IMR-90 (cell line): ENCODE measurements around the gene TAAR8. TPM values are rescaled to one million over a fixed set of nuclear protein-coding genes. Genes with fewer than 3 reads are reported as not detected.

Experiments used
- ATAC-seq: fragments of 200-7000 bp; cut with Tn5 transposase; 2 replicates; pipeline ENCODE4 v1.9.1; 2020; ENCODE audit warnings: low read depth, mild to moderate bottlenecking, moderate library complexity
- BruUV-seq: library from RNA; stranded (reverse); fragments of 400-500 nt; replicated peaks from 2 replicates; lab custom pipeline; 2021; lab: Mats Ljungman, UMichigan
- CTCF ChIA-PET: fragments of 300-600 bp; formaldehyde crosslinking; extraction: SDS; loops from one replicate; lab custom pipeline; 2021; ENCODE audit warnings: antibody characterized with exemption; lab: Yijun Ruan, JAX
- POLR2A ChIA-PET: fragments of 300-600 bp; sonication (Branson Sonifier 250); formaldehyde crosslinking; loops from one replicate; lab custom pipeline; 2022; ENCODE audit warnings: antibody characterized with exemption; ENCODE audit not compliant: unreplicated experiment; lab: Charles Lee
- DNase-seq: peaks from one replicate; pipeline ENCODE4 v3.0.0; 2013
- H2AFZ ChIP-seq: replicated peaks from 2 replicates; pipeline ENCODE3; 2013; ENCODE audit warnings: low read length, mild to moderate bottlenecking; ENCODE audit not compliant: poor library complexity
- H2AK5ac ChIP-seq: 2 replicates; pipeline ENCODE4 v1.6.1; 2013; ENCODE audit warnings: low read depth, low read length, inconsistent platforms
- H2AK9ac ChIP-seq: replicated peaks from 2 replicates; pipeline ENCODE3; 2013; ENCODE audit warnings: mild to moderate bottlenecking, low read depth, low read length, moderate library complexity; ENCODE audit not compliant: poor library complexity
- H2BK120ac ChIP-seq: 2 replicates; pipeline ENCODE4 v1.6.1; 2013; ENCODE audit warnings: low read depth, low read length, inconsistent platforms
- H2BK15ac ChIP-seq: 3 replicates; pipeline ENCODE4 v1.6.1; 2013; ENCODE audit warnings: low read depth, low read length, inconsistent platforms
- H2BK20ac ChIP-seq: 2 replicates; pipeline ENCODE4 v1.6.1; 2013; ENCODE audit warnings: low read depth, mild to moderate bottlenecking, inconsistent platforms, low read length, moderate library complexity
- H2BK5ac ChIP-seq: 2 replicates; pipeline ENCODE4 v1.6.1; 2013; ENCODE audit warnings: mild to moderate bottlenecking, low read depth, low read length, inconsistent platforms; ENCODE audit not compliant: poor library complexity, severe bottlenecking
- H3K14ac ChIP-seq: replicated peaks from 2 replicates; pipeline ENCODE4 v1.6.1; 2013; ENCODE audit warnings: low read depth, low read length, inconsistent platforms
- H3K18ac ChIP-seq: 2 replicates; pipeline ENCODE4 v1.6.1; 2013; ENCODE audit warnings: low read depth, low read length, control low read depth
- H3K23ac ChIP-seq: 2 replicates; pipeline ENCODE4 v1.6.1; 2013; ENCODE audit warnings: low read depth, low read length, inconsistent platforms
- H3K27ac ChIP-seq: 2 replicates; pipeline ENCODE4 v1.5.1; 2013; ENCODE audit warnings: mild to moderate bottlenecking, control low read depth, low read length; ENCODE audit not compliant: insufficient read depth
- H3K27me3 ChIP-seq: 2 replicates; pipeline ENCODE4 v1.6.1; 2013; ENCODE audit warnings: low read length; ENCODE audit not compliant: control insufficient read depth, insufficient read depth
- H3K36me3 ChIP-seq: 2 replicates; pipeline ENCODE4 v1.6.1; 2013; ENCODE audit warnings: low read length, mixed read lengths; ENCODE audit not compliant: control insufficient read depth, insufficient read depth
- H3K4ac ChIP-seq: 2 replicates; pipeline ENCODE4 v1.6.1; 2013; ENCODE audit warnings: low read depth, low read length, inconsistent platforms
- H3K4me1 ChIP-seq: 2 replicates; pipeline ENCODE4 v1.6.1; 2013; ENCODE audit warnings: low read length, mixed read lengths; ENCODE audit not compliant: control insufficient read depth, insufficient read depth
- H3K4me2 ChIP-seq: 2 replicates; pipeline ENCODE4 v1.6.1; 2013; ENCODE audit warnings: low read depth, mild to moderate bottlenecking, control low read depth, low read length, moderate library complexity
- H3K4me3 ChIP-seq: 2 replicates; pipeline ENCODE4 v1.5.1; 2013; ENCODE audit warnings: low read depth, mild to moderate bottlenecking, control low read depth, low read length, moderate library complexity; ENCODE audit not compliant: insufficient read depth
- H3K56ac ChIP-seq: 2 replicates; pipeline ENCODE4 v1.6.1; 2013; ENCODE audit warnings: low read length, inconsistent platforms; ENCODE audit not compliant: insufficient read depth; ENCODE audit errors: extremely low read depth
- H3K79me1 ChIP-seq, 2 experiments: 2 replicates each; pipeline ENCODE4 v1.6.1; 2013; ENCODE audit warnings: low read length in 2 of 2, inconsistent platforms in 1 of 2, low read depth in 1 of 2
- H3K9ac ChIP-seq: 2 replicates; pipeline ENCODE4 v1.6.1; 2013; ENCODE audit warnings: low read depth, low read length, control low read depth
- H3K9me1 ChIP-seq: 2 replicates; pipeline ENCODE4 v1.6.1; 2013; ENCODE audit warnings: low read length, inconsistent platforms; ENCODE audit not compliant: insufficient read depth
- H3K9me3 ChIP-seq: 2 replicates; pipeline ENCODE4 v1.6.1; 2013; ENCODE audit warnings: low read length; ENCODE audit not compliant: control insufficient read depth, insufficient read depth
- H4K20me1 ChIP-seq: 2 replicates; pipeline ENCODE4 v1.6.1; 2013; ENCODE audit warnings: low read length, inconsistent platforms; ENCODE audit not compliant: insufficient read depth
- H4K5ac ChIP-seq: 2 replicates; pipeline ENCODE4 v1.6.1; 2013; ENCODE audit warnings: mild to moderate bottlenecking, low read depth, low read length, control low read depth
- H4K8ac ChIP-seq, 2 experiments: 2 replicates each; pipeline ENCODE4 v1.6.1; 2013; ENCODE audit warnings: low read depth in 2 of 2, low read length in 2 of 2, control low read depth in 1 of 2, inconsistent platforms in 1 of 2
- H4K91ac ChIP-seq: 2 replicates; pipeline ENCODE4 v1.6.1; 2013; ENCODE audit warnings: low read depth, low read length, inconsistent platforms; ENCODE audit not compliant: insufficient read depth
- CEBPB ChIP-seq: IDR thresholded peaks from 2 replicates; pipeline ENCODE4 v1.6.1; 2012; ENCODE audit warnings: low read depth, low read length, improper control_type of control experiment
- MXI1 ChIP-seq: IDR thresholded peaks from 2 replicates; pipeline ENCODE4 v1.6.1; 2012; ENCODE audit warnings: low read depth, mild to moderate bottlenecking, low read length, moderate library complexity, borderline replicate concordance
- RCOR1 ChIP-seq: IDR thresholded peaks from 2 replicates; pipeline ENCODE4 v1.6.1; 2012; ENCODE audit warnings: mild to moderate bottlenecking, low read length, improper control_type of control experiment; ENCODE audit not compliant: insufficient replicate concordance
- WGBS, 2 experiments: methylation state at CpG; one replicate each; pipeline versions ENCODE4 v1.1.5 to v1.1.7; 2013; ENCODE audit warnings: missing lambda C conversion rate in 2 of 2; ENCODE audit not compliant: insufficient read length in 1 of 2; ENCODE audit errors: extremely low coverage in 2 of 2; 5-methylcytosine and 5-hydroxymethylcytosine counted together
- dilution Hi-C: fragments of 300-500 bp; cut with HindIII; formaldehyde crosslinking; loops from one replicate; pipeline ENCODE4 v1.14.3; 2018; ENCODE audit warnings: low sequenced_read_pairs; ENCODE audit not compliant: unreplicated experiment
- in situ Hi-C: fragments of 300-500 bp; cut with MboI; formaldehyde crosslinking; loops from 3 replicates; pipeline ENCODE4 v1.14.3; 2019; ENCODE audit warnings: low sequenced_read_pairs, inconsistent platforms, mixed read lengths
- intact Hi-C: fragments of 100-400 bp; cut with micrococcal nuclease; formaldehyde crosslinking; loops from 2 replicates; pipeline ENCODE4 v1.10.0; 2022
- polyA plus RNA-seq, 3 experiments: library from polyadenylated mRNA; depleted of rRNA; stranded (reverse); fragments of >200 nt; gene quantifications; 2 replicates each; pipeline ENCODE4 v1.2.3, GENCODE V29; 2012; ENCODE audit warnings: low replicate concordance in 1 of 3
- total RNA-seq: library from RNA; depleted of rRNA; stranded (reverse); fragments of >200 nt; gene quantifications from 2 replicates; pipeline ENCODE4 v1.2.3, GENCODE V29; 2012
- TF ChIP-seq, protein P1 (sequence below): conservative IDR thresholded peaks from 2 replicates; pipeline ENCODE4 v1.5.1; 2012; ENCODE audit warnings: mild to moderate bottlenecking, low read depth, low read length, improper control_type of control experiment
- TF ChIP-seq, protein P2 (sequence below): fragments of 150-350 bp; IDR thresholded peaks from 2 replicates; pipeline ENCODE4 v1.6.1; 2016; ENCODE audit warnings: low read depth, mild to moderate bottlenecking, low read length, moderate library complexity, borderline replicate concordance

The TAAR8 gene
- total and polyA plus RNA-seq, 2 of the 4 experiments (the other 2 are of a cell fraction): not detected

DNA sequence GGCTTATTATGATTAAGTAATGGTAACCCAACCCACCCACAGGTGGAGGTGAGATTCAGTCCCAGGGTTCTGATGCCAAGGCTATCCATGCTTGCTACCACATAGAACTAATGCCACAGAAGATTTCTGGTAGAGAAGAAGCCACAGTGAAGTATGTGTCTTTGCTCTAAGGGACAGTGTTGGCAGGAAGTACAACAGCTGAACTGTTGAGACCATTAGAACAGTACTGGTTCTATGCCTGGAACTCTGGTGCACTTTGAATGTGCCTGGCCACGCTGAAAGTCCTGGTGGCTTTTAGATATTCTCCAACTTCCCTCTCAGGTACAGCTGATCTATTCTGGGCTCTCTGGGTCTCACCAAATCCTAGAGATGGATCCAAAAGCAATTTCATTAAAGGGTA is 47.3 kb upstream of the TAAR8 start:
- CTCF ChIA-PET: interaction anchor here (0.7 kb wide), 1 partner anchor 645 kb away, joined by 3 read pairs; no protein-coding TSS in a partner anchor
- POLR2A ChIA-PET: no interaction called here

More for the DNA sequence above, 47.3 kb upstream of the TAAR8 start:
- no peak overlapping the region for H3K4ac ChIP-seq
- H2AFZ ChIP-seq: no peak overlapping the region
- no peak overlapping the region for H3K9ac ChIP-seq
- no CpG with 5 or more reads among the region's 1 CpG for WGBS, 2 experiments
- no peak overlapping the region for H2BK15ac ChIP-seq
- peaks cover 2% of the 10 kb centered on the region; the same call in 1 of the 2 replicates for H3K4me1 ChIP-seq
- no peak overlapping the region for H3K23ac ChIP-seq
- no peak overlapping the region for H3K18ac ChIP-seq
- BruUV-seq: no TSS peak
- no peaks in the 10 kb centered on the region for H3K9me3 ChIP-seq
- in situ Hi-C loops: no loop called here
- H4K91ac ChIP-seq: no peak overlapping the region
- H2AK9ac ChIP-seq: no peak overlapping the region
- H3K14ac ChIP-seq: 0 out of 2 replicates have a peak overlapping the region, but pooled peaks have one; percentile 4
- peaks cover 9% of the 10 kb centered on the region; the same call in 1 of the 2 replicates for H3K9me1 ChIP-seq
- no peak for DNase-seq
- H4K5ac ChIP-seq: no peak overlapping the region
- no peak overlapping the region for H2BK20ac ChIP-seq
- H3K79me1 ChIP-seq: peaks cover 40 to 62% of the 10 kb centered on the region in 2 experiments
- TF ChIP-seq, protein P1, sequence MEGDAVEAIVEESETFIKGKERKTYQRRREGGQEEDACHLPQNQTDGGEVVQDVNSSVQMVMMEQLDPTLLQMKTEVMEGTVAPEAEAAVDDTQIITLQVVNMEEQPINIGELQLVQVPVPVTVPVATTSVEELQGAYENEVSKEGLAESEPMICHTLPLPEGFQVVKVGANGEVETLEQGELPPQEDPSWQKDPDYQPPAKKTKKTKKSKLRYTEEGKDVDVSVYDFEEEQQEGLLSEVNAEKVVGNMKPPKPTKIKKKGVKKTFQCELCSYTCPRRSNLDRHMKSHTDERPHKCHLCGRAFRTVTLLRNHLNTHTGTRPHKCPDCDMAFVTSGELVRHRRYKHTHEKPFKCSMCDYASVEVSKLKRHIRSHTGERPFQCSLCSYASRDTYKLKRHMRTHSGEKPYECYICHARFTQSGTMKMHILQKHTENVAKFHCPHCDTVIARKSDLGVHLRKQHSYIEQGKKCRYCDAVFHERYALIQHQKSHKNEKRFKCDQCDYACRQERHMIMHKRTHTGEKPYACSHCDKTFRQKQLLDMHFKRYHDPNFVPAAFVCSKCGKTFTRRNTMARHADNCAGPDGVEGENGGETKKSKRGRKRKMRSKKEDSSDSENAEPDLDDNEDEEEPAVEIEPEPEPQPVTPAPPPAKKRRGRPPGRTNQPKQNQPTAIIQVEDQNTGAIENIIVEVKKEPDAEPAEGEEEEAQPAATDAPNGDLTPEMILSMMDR: no peak
- no peak for TF ChIP-seq MXI1
- no peak for TF ChIP-seq RCOR1
- TF ChIP-seq, protein P2, sequence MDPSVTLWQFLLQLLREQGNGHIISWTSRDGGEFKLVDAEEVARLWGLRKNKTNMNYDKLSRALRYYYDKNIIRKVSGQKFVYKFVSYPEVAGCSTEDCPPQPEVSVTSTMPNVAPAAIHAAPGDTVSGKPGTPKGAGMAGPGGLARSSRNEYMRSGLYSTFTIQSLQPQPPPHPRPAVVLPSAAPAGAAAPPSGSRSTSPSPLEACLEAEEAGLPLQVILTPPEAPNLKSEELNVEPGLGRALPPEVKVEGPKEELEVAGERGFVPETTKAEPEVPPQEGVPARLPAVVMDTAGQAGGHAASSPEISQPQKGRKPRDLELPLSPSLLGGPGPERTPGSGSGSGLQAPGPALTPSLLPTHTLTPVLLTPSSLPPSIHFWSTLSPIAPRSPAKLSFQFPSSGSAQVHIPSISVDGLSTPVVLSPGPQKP: no peak
- TF ChIP-seq CEBPB: no peak
- H2AK5ac ChIP-seq: no peak overlapping the region
- dilution Hi-C loops: no loop called here
- no peak overlapping the region for H3K4me2 ChIP-seq
- no peak overlapping the region for H3K4me3 ChIP-seq
- H3K36me3 ChIP-seq: peaks cover 6% of the 10 kb centered on the region
- peaks cover 48% of the 10 kb centered on the region; the same call in 1 of the 2 replicates for H4K20me1 ChIP-seq
- ATAC-seq: no peak
- no peak overlapping the region for H2BK5ac ChIP-seq
- H4K8ac ChIP-seq: no peak overlapping the region
- no peak overlapping the region for H3K27ac ChIP-seq
- H3K56ac ChIP-seq: no peak overlapping the region
- no peak overlapping the region for H2BK120ac ChIP-seq
- intact Hi-C loops: no loop called here
- H3K27me3 ChIP-seq: no peaks in the 10 kb centered on the region
